ENCODE data around the gene CCDC187.

Gene CCDC187

GRCh38 chr9:136347472-136348256 lies 43.8 kb upstream of the CCDC187 start:
- H3K4me3 ChIP-seq (ENCODE audit: low read length) = no peak overlapping the region
- no peak for TF ChIP-seq CTCF (conservative IDR thresholded peaks at IDR 0.05; ENCODE audit: low read depth, low read length)
- no peak for DNase-seq (ENCODE audit: low read depth)

- TF ChIP-seq CTCF (conservative IDR thresholded peaks at IDR 0.05; ENCODE audit: low read depth, low read length) = no peak
- H3K4me3 ChIP-seq (ENCODE audit: low read length) = no peak overlapping the region
- DNase-seq (ENCODE audit: low read depth) = no peak
Observed at GRCh38 chr9:136346927-136347465, 43.1 kb upstream of the CCDC187 start.

- DNase-seq (ENCODE audit: low read depth) = no peak
- no peak for TF ChIP-seq CTCF (conservative IDR thresholded peaks at IDR 0.05; ENCODE audit: low read depth, low read length)
- H3K4me3 ChIP-seq (ENCODE audit: low read length) = no peak overlapping the region
Observed at GRCh38 chr9:136346157-136346481, 42.2 kb upstream of the CCDC187 start.

GRCh38 chr9:136345281-136346156 lies 41.6 kb upstream of the CCDC187 start:
- no peak overlapping the region for H3K4me3 ChIP-seq (ENCODE audit: low read length)
- DNase-seq (ENCODE audit: low read depth) = no peak
- TF ChIP-seq CTCF (conservative IDR thresholded peaks at IDR 0.05; ENCODE audit: low read depth, low read length) = peak; percentile 59

- no peak for TF ChIP-seq CTCF (conservative IDR thresholded peaks at IDR 0.05; ENCODE audit: low read depth, low read length)
- no peak overlapping the region for H3K4me3 ChIP-seq (ENCODE audit: low read length)
- DNase-seq (ENCODE audit: low read depth) = no peak
Observed at GRCh38 chr9:136344544-136345280, 40.8 kb upstream of the CCDC187 start.

GRCh38 chr9:136343884-136344269 lies 40.0 kb upstream of the CCDC187 start:
- no peak for TF ChIP-seq CTCF (conservative IDR thresholded peaks at IDR 0.05; ENCODE audit: low read depth, low read length)
- no peak for DNase-seq (ENCODE audit: low read depth)
- H3K4me3 ChIP-seq (ENCODE audit: low read length) = no peak overlapping the region

All from retinal pigment epithelial cell (primary cell).